ENCODE measurements around the gene KRT25. TPM values are rescaled to one million over a fixed set of nuclear protein-coding genes. Genes with fewer than 3 reads are reported as not detected.

KRT25 gene
- polyA plus RNA-seq, 2 of the 4 experiments (the other 2 are of a cell fraction): not detected

DNA sequence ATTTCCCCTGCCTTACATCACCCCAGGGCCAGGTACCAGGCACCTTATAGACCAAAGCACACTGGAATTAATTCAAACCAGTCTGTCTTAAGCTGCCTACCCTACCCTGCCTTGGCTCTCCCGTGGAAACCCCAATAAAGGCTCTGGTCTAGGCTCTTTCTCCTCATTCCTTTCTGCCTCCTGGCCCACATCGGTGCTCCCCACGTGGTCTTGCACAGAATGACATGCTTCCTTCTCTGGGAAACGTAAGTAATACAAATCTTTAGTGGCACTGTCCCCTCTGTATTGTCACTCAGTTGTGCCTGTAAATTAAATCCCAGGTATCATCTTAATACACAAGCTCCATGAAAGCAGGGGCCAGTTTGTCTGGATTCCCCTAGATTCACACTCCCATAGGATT is 16.6 kb downstream of the KRT25 start (continued):
- TF ChIP-seq ZSCAN20 (CRISPR knock-in tag; IDR thresholded peaks at IDR 0.05): no peak
- no peak for TF ChIP-seq ZNF302 (CRISPR knock-in tag; IDR thresholded peaks at IDR 0.05)

DNA sequence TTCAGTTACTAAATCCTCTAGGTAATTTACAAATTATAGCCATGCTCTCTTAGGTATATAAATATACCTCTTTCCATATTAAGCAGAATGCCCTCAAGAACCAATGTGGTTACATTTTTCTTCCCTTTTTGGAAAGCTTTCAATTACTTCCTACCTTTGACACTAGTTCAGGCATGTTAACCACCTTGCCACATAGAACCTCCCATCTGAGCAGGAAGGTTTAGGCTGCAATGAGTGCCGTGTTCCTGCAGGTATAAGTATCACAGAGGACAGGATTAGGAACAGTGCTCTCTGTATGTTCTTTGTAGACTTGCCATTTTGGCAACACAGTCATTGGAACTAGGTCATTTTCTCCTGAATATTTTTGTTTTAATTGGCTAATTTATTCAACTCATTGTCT is 20.1 kb downstream of the KRT25 start:
- 0 out of 3 replicates have a peak, but pooled peaks cover 2% of the 10 kb centered on the region for H3K9me3 ChIP-seq
- ChIA-PET CTCF (interaction anchor here (0.9 to 1.8 kb wide), 5 partner anchors 9 to 928 kb away, joined by 3 to 4 read pairs (median 4); no protein-coding TSS in a partner anchor), POLR2A (no interaction called here)
- WGBS (ENCODE audit: missing lambda C conversion rate): 41% methylated on average over 1 of the region's 1 CpG
- no peaks in the 10 kb centered on the region for H3K4me1 ChIP-seq
- TF ChIP-seq ELK1 (IDR thresholded peaks at IDR 0.05; ENCODE audit: low read depth, low read length): no peak
- TF ChIP-seq, protein P1, sequence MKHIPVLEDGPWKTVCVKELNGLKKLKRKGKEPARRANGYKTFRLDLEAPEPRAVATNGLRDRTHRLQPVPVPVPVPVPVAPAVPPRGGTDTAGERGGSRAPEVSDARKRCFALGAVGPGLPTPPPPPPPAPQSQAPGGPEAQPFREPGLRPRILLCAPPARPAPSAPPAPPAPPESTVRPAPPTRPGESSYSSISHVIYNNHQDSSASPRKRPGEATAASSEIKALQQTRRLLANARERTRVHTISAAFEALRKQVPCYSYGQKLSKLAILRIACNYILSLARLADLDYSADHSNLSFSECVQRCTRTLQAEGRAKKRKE (CRISPR knock-in tag; IDR thresholded peaks at IDR 0.05; ENCODE audit: low read depth): no peak
- no peak for TF ChIP-seq HEYL (CRISPR knock-in tag; IDR thresholded peaks at IDR 0.05)
- TF ChIP-seq MAZ (IDR thresholded peaks at IDR 0.05; ENCODE audit: borderline replicate concordance, low read depth, low read length): no peak
- TF ChIP-seq NFE2L2 (conservative IDR thresholded peaks at IDR 0.05; ENCODE audit: low read length): no peak
- no peak for TF ChIP-seq RNF2 (IDR thresholded peaks at IDR 0.05; ENCODE audit: borderline replicate concordance, low read depth)
- TF ChIP-seq, protein P2, sequence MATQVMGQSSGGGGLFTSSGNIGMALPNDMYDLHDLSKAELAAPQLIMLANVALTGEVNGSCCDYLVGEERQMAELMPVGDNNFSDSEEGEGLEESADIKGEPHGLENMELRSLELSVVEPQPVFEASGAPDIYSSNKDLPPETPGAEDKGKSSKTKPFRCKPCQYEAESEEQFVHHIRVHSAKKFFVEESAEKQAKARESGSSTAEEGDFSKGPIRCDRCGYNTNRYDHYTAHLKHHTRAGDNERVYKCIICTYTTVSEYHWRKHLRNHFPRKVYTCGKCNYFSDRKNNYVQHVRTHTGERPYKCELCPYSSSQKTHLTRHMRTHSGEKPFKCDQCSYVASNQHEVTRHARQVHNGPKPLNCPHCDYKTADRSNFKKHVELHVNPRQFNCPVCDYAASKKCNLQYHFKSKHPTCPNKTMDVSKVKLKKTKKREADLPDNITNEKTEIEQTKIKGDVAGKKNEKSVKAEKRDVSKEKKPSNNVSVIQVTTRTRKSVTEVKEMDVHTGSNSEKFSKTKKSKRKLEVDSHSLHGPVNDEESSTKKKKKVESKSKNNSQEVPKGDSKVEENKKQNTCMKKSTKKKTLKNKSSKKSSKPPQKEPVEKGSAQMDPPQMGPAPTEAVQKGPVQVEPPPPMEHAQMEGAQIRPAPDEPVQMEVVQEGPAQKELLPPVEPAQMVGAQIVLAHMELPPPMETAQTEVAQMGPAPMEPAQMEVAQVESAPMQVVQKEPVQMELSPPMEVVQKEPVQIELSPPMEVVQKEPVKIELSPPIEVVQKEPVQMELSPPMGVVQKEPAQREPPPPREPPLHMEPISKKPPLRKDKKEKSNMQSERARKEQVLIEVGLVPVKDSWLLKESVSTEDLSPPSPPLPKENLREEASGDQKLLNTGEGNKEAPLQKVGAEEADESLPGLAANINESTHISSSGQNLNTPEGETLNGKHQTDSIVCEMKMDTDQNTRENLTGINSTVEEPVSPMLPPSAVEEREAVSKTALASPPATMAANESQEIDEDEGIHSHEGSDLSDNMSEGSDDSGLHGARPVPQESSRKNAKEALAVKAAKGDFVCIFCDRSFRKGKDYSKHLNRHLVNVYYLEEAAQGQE (IDR thresholded peaks at IDR 0.05): no peak
- TF ChIP-seq, protein P3, sequence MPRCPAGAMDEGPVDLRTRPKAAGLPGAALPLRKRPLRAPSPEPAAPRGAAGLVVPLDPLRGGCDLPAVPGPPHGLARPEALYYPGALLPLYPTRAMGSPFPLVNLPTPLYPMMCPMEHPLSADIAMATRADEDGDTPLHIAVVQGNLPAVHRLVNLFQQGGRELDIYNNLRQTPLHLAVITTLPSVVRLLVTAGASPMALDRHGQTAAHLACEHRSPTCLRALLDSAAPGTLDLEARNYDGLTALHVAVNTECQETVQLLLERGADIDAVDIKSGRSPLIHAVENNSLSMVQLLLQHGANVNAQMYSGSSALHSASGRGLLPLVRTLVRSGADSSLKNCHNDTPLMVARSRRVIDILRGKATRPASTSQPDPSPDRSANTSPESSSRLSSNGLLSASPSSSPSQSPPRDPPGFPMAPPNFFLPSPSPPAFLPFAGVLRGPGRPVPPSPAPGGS (IDR thresholded peaks at IDR 0.05): no peak
- TF ChIP-seq RCOR1 (IDR thresholded peaks at IDR 0.05; ENCODE audit: low read depth, low read length): no peak
- TF ChIP-seq EP300 (IDR thresholded peaks at IDR 0.05): no peak
- H3K4me2 ChIP-seq: no peak overlapping the region
- peak; percentile 74 for FAIRE-seq
- no peak for ATAC-seq
- H3K4me3 ChIP-seq: no peak overlapping the region
- no peak for DNase-seq (ENCODE audit: low read depth in 1 of 2, low spot score in 1 of 2)
- no peak overlapping the region for H3K27ac ChIP-seq

DNA sequence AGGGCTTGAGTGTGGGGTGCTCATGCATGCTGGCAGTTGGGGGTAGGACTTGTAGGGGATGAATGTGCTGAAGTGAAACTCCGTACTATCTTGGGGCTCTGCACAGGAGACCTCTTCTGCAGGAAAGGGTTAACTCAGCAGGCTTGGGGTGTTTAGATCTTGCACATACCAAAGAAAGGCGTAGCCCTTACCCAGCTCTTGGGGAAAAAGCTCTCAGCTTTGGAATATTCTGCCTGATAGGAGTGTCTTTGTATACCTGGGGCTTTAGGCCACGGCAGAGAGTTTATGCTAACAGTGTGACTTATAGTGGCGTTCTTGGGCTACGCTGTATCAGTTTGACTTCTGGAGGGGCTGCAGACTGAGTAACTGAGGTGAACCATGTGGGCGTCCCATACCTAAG is 21.1 kb downstream of the KRT25 start:
- 62% methylated on average over 6 of the region's 6 CpGs for WGBS (ENCODE audit: missing lambda C conversion rate)
- no peak for TF ChIP-seq CBX8 (IDR thresholded peaks at IDR 0.05)
- no peak for TF ChIP-seq NR3C1 (IDR thresholded peaks at IDR 0.05)
- no peak for TF ChIP-seq RAD21 (conservative IDR thresholded peaks at IDR 0.05 in 1 of 2, IDR thresholded peaks at IDR 0.05 in 1 of 2)
- no peak for TF ChIP-seq ZSCAN20 (CRISPR knock-in tag; IDR thresholded peaks at IDR 0.05)
- no peak for TF ChIP-seq TFCP2L1 (CRISPR knock-in tag; IDR thresholded peaks at IDR 0.05)
- no peak for TF ChIP-seq KDM5A (IDR thresholded peaks at IDR 0.05)
- no peak for TF ChIP-seq EHMT2 (IDR thresholded peaks at IDR 0.05; ENCODE audit: low read depth)
- TF ChIP-seq CEBPB (IDR thresholded peaks at IDR 0.05): no peak
- TF ChIP-seq, protein P4, sequence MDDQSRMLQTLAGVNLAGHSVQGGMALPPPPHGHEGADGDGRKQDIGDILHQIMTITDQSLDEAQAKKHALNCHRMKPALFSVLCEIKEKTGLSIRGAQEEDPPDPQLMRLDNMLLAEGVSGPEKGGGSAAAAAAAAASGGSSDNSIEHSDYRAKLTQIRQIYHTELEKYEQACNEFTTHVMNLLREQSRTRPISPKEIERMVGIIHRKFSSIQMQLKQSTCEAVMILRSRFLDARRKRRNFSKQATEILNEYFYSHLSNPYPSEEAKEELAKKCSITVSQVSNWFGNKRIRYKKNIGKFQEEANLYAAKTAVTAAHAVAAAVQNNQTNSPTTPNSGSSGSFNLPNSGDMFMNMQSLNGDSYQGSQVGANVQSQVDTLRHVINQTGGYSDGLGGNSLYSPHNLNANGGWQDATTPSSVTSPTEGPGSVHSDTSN (IDR thresholded peaks at IDR 0.05): no peak
- no peak for TF ChIP-seq HOXB13 (CRISPR knock-in tag; IDR thresholded peaks at IDR 0.05; ENCODE audit: low read depth)
- TF ChIP-seq, protein P5, sequence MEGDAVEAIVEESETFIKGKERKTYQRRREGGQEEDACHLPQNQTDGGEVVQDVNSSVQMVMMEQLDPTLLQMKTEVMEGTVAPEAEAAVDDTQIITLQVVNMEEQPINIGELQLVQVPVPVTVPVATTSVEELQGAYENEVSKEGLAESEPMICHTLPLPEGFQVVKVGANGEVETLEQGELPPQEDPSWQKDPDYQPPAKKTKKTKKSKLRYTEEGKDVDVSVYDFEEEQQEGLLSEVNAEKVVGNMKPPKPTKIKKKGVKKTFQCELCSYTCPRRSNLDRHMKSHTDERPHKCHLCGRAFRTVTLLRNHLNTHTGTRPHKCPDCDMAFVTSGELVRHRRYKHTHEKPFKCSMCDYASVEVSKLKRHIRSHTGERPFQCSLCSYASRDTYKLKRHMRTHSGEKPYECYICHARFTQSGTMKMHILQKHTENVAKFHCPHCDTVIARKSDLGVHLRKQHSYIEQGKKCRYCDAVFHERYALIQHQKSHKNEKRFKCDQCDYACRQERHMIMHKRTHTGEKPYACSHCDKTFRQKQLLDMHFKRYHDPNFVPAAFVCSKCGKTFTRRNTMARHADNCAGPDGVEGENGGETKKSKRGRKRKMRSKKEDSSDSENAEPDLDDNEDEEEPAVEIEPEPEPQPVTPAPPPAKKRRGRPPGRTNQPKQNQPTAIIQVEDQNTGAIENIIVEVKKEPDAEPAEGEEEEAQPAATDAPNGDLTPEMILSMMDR (IDR thresholded peaks at IDR 0.05): no peak
- TF ChIP-seq ZC3H11A (IDR thresholded peaks at IDR 0.05): no peak
- no peak overlapping the region for H3K4me2 ChIP-seq
- ChIA-PET POLR2A (no interaction called here), CTCF (interaction anchor here (1.0 to 1.8 kb wide), 4 partner anchors 20 to 929 kb away, joined by 3 to 4 read pairs (median 4); no protein-coding TSS in a partner anchor)
- no peak for FAIRE-seq
- H3K9me3 ChIP-seq: 0 out of 3 replicates have a peak, but pooled peaks cover 2% of the 10 kb centered on the region
- no peak for DNase-seq (ENCODE audit: low read depth in 1 of 2, low spot score in 1 of 2)
- no peak for ATAC-seq
- H3K27ac ChIP-seq: no peak overlapping the region
- H3K4me3 ChIP-seq: no peak overlapping the region
- no peaks in the 10 kb centered on the region for H3K4me1 ChIP-seq

Data from A549 (cell line).